ENCODE results near the gene LGALS3BP.

LGALS3BP gene

GRCh38 chr17:78997231-78997741 lies 17.6 kb upstream of the LGALS3BP start:
- peaks cover 42% of the 10 kb centered on the region for H3K36me3 Mint-ChIP-seq (ENCODE audit: low read depth)
- no peak overlapping the region for H3K27ac Mint-ChIP-seq
- no peak overlapping the region for H3K4me3 Mint-ChIP-seq
- H3K4me1 Mint-ChIP-seq (ENCODE audit: low read depth), result peaks cover 8% of the 10 kb centered on the region
- H3K9me3 Mint-ChIP-seq, result no peaks in the 10 kb centered on the region
- no peaks in the 10 kb centered on the region for H3K27me3 Mint-ChIP-seq

- H3K27ac Mint-ChIP-seq, result no peak overlapping the region
- no peaks in the 10 kb centered on the region for H3K9me3 Mint-ChIP-seq
- peaks cover 42% of the 10 kb centered on the region for H3K36me3 Mint-ChIP-seq (ENCODE audit: low read depth)
- peaks cover 7% of the 10 kb centered on the region for H3K4me1 Mint-ChIP-seq (ENCODE audit: low read depth)
- no peak overlapping the region for H3K4me3 Mint-ChIP-seq
- no peaks in the 10 kb centered on the region for H3K27me3 Mint-ChIP-seq
Observed at GRCh38 chr17:78996781-78997201, 17.1 kb upstream of the LGALS3BP start.

GRCh38 chr17:78995761-78996451 lies 16.2 kb upstream of the LGALS3BP start:
- peaks cover 49% of the 10 kb centered on the region for H3K36me3 Mint-ChIP-seq (ENCODE audit: low read depth)
- no peak overlapping the region for H3K27ac Mint-ChIP-seq
- no peak overlapping the region for H3K4me3 Mint-ChIP-seq
- H3K9me3 Mint-ChIP-seq, result no peaks in the 10 kb centered on the region
- no peaks in the 10 kb centered on the region for H3K27me3 Mint-ChIP-seq
- H3K4me1 Mint-ChIP-seq (ENCODE audit: low read depth), result peaks cover 7% of the 10 kb centered on the region

GRCh38 chr17:78995022-78995760 lies 15.5 kb upstream of the LGALS3BP start:
- Mint-ChIP-seq H3K9me3 (no peaks in the 10 kb centered on the region), H3K27me3 (no peaks in the 10 kb centered on the region), H3K36me3 (ENCODE audit: low read depth) (peaks cover 52% of the 10 kb centered on the region), H3K4me1 (ENCODE audit: low read depth) (peaks cover 7% of the 10 kb centered on the region), H3K4me3 (no peak overlapping the region), H3K27ac (no peak overlapping the region)

- Mint-ChIP-seq H3K4me1 (ENCODE audit: low read depth) (peaks cover 7% of the 10 kb centered on the region), H3K9me3 (no peaks in the 10 kb centered on the region), H3K27ac (no peak overlapping the region), H3K27me3 (no peaks in the 10 kb centered on the region), H3K36me3 (ENCODE audit: low read depth) (peaks cover 45% of the 10 kb centered on the region), H3K4me3 (no peak overlapping the region)
Observed at GRCh38 chr17:78993981-78994671, 14.4 kb upstream of the LGALS3BP start.

GRCh38 chr17:78993241-78993956 lies 13.7 kb upstream of the LGALS3BP start:
- H3K9me3 Mint-ChIP-seq, result no peaks in the 10 kb centered on the region
- H3K27ac Mint-ChIP-seq, result no peak overlapping the region
- H3K36me3 Mint-ChIP-seq (ENCODE audit: low read depth), result peaks cover 45% of the 10 kb centered on the region
- no peak overlapping the region for H3K4me3 Mint-ChIP-seq
- no peaks in the 10 kb centered on the region for H3K27me3 Mint-ChIP-seq
- H3K4me1 Mint-ChIP-seq (ENCODE audit: low read depth), result peaks cover 7% of the 10 kb centered on the region

GRCh38 chr17:78992542-78993212 lies 13.0 kb upstream of the LGALS3BP start:
- Mint-ChIP-seq H3K27ac (no peak overlapping the region), H3K36me3 (ENCODE audit: low read depth) (peaks cover 40% of the 10 kb centered on the region)

GRCh38 chr17:78991906-78992532 lies 12.3 kb upstream of the LGALS3BP start:
- peaks cover 9% of the 10 kb centered on the region for H3K4me1 Mint-ChIP-seq (ENCODE audit: low read depth)
- no peak overlapping the region for H3K27ac Mint-ChIP-seq
- no peak overlapping the region for H3K4me3 Mint-ChIP-seq
- H3K27me3 Mint-ChIP-seq, result no peaks in the 10 kb centered on the region
- H3K36me3 Mint-ChIP-seq (ENCODE audit: low read depth), result peaks cover 37% of the 10 kb centered on the region
- no peaks in the 10 kb centered on the region for H3K9me3 Mint-ChIP-seq

More at GRCh38 chr17:78992542-78993212, 13.0 kb upstream of the LGALS3BP start:
- no peaks in the 10 kb centered on the region for H3K9me3 Mint-ChIP-seq
- no peaks in the 10 kb centered on the region for H3K27me3 Mint-ChIP-seq
- peaks cover 7% of the 10 kb centered on the region for H3K4me1 Mint-ChIP-seq (ENCODE audit: low read depth)
- no peak overlapping the region for H3K4me3 Mint-ChIP-seq

GRCh38 chr17:78991017-78991738 lies 11.5 kb upstream of the LGALS3BP start:
- H3K27me3 Mint-ChIP-seq, result no peaks in the 10 kb centered on the region
- H3K36me3 Mint-ChIP-seq (ENCODE audit: low read depth), result peaks cover 32% of the 10 kb centered on the region
- no peak overlapping the region for H3K27ac Mint-ChIP-seq
- H3K4me1 Mint-ChIP-seq (ENCODE audit: low read depth), result peaks cover 17% of the 10 kb centered on the region
- H3K9me3 Mint-ChIP-seq, result no peaks in the 10 kb centered on the region
- no peak overlapping the region for H3K4me3 Mint-ChIP-seq

GRCh38 chr17:78990349-78991016 lies 10.8 kb upstream of the LGALS3BP start:
- Mint-ChIP-seq H3K4me1 (ENCODE audit: low read depth) (peaks cover 22% of the 10 kb centered on the region), H3K4me3 (no peak overlapping the region), H3K36me3 (ENCODE audit: low read depth) (peaks cover 28% of the 10 kb centered on the region), H3K9me3 (no peaks in the 10 kb centered on the region), H3K27ac (no peak overlapping the region), H3K27me3 (no peaks in the 10 kb centered on the region)

- H3K36me3 Mint-ChIP-seq (ENCODE audit: low read depth), result peaks cover 18% of the 10 kb centered on the region
- no peak overlapping the region for H3K4me3 Mint-ChIP-seq
- no peaks in the 10 kb centered on the region for H3K9me3 Mint-ChIP-seq
- no peaks in the 10 kb centered on the region for H3K27me3 Mint-ChIP-seq
- peaks cover 18% of the 10 kb centered on the region for H3K4me1 Mint-ChIP-seq (ENCODE audit: low read depth)
- no peak overlapping the region for H3K27ac Mint-ChIP-seq
Observed at GRCh38 chr17:78988152-78988551, 8.4 kb upstream of the LGALS3BP start.

GRCh38 chr17:78986649-78987328 lies 7.1 kb upstream of the LGALS3BP start:
- no peaks in the 10 kb centered on the region for H3K27me3 Mint-ChIP-seq

More at GRCh38 chr17:78986649-78987328, 7.1 kb upstream of the LGALS3BP start:
- H3K9me3 Mint-ChIP-seq, result no peaks in the 10 kb centered on the region
- H3K4me1 Mint-ChIP-seq (ENCODE audit: low read depth), result peaks cover 16% of the 10 kb centered on the region
- H3K36me3 Mint-ChIP-seq (ENCODE audit: low read depth), result peaks cover 11% of the 10 kb centered on the region
- no peak overlapping the region for H3K27ac Mint-ChIP-seq
- H3K4me3 Mint-ChIP-seq, result peak overlapping the region; percentile 69
